HepG2 (cell line): ENCODE data around the gene KHK. TPM values are rescaled to one million over a fixed set of nuclear protein-coding genes. Genes with fewer than 3 reads are reported as not detected.

Source experiments
- ADNP ChIP-seq: sonication (generic); formaldehyde crosslinking; IDR thresholded peaks from 2 replicates; pipeline ENCODE4 v1.4.0; 2020; ENCODE audit warnings: missing genetic modification reagents
- TAF1 ChIP-seq: sonication (generic); formaldehyde crosslinking; IDR thresholded peaks from 2 replicates; pipeline ENCODE4 v1.4.0; 2020; ENCODE audit warnings: missing genetic modification reagents
- ZNF33A ChIP-seq: sonication (generic); formaldehyde crosslinking; IDR thresholded peaks from 2 replicates; pipeline ENCODE4 v1.5.1; 2020; ENCODE audit warnings: missing genetic modification reagents, mild to moderate bottlenecking, moderate library complexity, borderline replicate concordance
- ZNF761 ChIP-seq: sonication (generic); formaldehyde crosslinking; conservative IDR thresholded peaks from 2 replicates; pipeline ENCODE4 v1.4.0; 2020; ENCODE audit warnings: mild to moderate bottlenecking, missing genetic modification reagents
- polyA plus RNA-seq, 8 experiments: library from polyadenylated mRNA; depleted of rRNA in 3 of 8; stranded (reverse) in 7 of 8; unstranded in 1 of 8; fragments of >200 nt; fragmentation: Illumina TruSeq in 4 of 8; extraction: Trizol in 4 of 8; gene quantifications; 2 replicates each; pipeline versions ENCODE4 v1.2.1 to v1.2.3, GENCODE V29; 2011 to 2016; ENCODE audit warnings: low read depth in 4 of 8, missing spikeins in 1 of 8, mixed read lengths in 1 of 8; ENCODE audit not compliant: insufficient read depth in 1 of 8
- total RNA-seq, 5 experiments: library from RNA; depleted of rRNA; stranded (reverse); fragments of >200 nt; fragmentation: Illumina TruSeq; extraction: Trizol; gene quantifications; 2 replicates each; pipeline ENCODE4 v1.2.3, GENCODE V29; 2016; ENCODE audit warnings: low read depth in 1 of 5
- TF ChIP-seq, protein P1 (sequence below): sonication (generic); formaldehyde crosslinking; IDR thresholded peaks from 2 replicates; pipeline ENCODE4 v1.9.0; 2021; ENCODE audit warnings: mild to moderate bottlenecking, missing genetic modification reagents
- TF ChIP-seq, protein P2 (sequence below): sonication (generic); formaldehyde crosslinking; IDR thresholded peaks from 2 replicates; pipeline ENCODE4 v1.5.0; 2020; ENCODE audit warnings: mild to moderate bottlenecking, missing genetic modification reagents
- TF ChIP-seq, protein P3 (sequence below): sonication (generic); formaldehyde crosslinking; IDR thresholded peaks from 2 replicates; pipeline ENCODE4 v1.4.0; 2020; ENCODE audit warnings: mild to moderate bottlenecking, missing genetic modification reagents
- TF ChIP-seq, protein P4 (sequence below): sonication (generic); formaldehyde crosslinking; IDR thresholded peaks from 2 replicates; pipeline ENCODE4 v1.5.1; 2020; ENCODE audit warnings: mild to moderate bottlenecking, missing genetic modification reagents, borderline replicate concordance
- TF ChIP-seq, protein P5 (sequence below): sonication (generic); formaldehyde crosslinking; IDR thresholded peaks from 2 replicates; pipeline ENCODE4 v1.8.0; 2022; ENCODE audit warnings: missing genetic modification reagents, mild to moderate bottlenecking, moderate library complexity, borderline replicate concordance
- TF ChIP-seq, protein P6 (sequence below): sonication (generic); formaldehyde crosslinking; conservative IDR thresholded peaks from 2 replicates; pipeline ENCODE4 v1.8.0; 2022; ENCODE audit warnings: mild to moderate bottlenecking, moderate library complexity, missing genetic modification reagents

KHK gene
- total and polyA plus RNA-seq, 2 of the 13 experiments (the other 11 are each of a cell fraction or from before 2014, with no cell fraction given): 40.9 to 99.2 TPM

DNA sequence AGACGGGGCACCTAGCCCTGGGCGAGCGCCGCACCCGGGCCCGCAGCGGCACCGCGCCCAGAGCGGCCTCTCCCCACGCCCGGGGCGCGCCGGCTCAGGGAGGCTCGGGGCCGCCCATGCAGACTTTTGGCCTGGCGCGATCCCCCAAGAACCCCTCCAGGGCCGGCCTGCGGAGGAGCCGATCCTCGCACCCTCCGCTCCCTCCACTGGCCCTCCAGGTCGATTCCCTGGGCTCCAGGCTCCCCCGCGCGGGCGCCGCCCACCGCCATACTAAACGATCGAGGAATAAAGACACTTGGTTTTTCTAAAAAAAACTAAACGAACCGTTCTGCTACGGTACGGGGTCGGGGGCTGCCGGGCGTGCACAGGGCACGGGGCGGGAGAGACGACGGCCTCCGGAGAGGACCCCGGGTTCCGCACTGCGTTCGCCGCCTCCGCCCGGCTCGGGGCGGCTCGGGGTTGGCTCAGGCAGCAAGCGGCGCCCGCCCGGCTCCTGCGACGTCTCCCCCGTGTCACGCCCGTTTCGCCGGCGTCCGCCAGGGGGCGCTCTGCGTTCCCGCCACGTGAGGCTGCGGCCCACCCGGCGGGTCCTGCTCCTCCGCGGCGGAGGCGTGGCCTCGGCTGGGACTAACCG is 365 bp upstream of the KHK start (continued):
- TF ChIP-seq, protein P1, sequence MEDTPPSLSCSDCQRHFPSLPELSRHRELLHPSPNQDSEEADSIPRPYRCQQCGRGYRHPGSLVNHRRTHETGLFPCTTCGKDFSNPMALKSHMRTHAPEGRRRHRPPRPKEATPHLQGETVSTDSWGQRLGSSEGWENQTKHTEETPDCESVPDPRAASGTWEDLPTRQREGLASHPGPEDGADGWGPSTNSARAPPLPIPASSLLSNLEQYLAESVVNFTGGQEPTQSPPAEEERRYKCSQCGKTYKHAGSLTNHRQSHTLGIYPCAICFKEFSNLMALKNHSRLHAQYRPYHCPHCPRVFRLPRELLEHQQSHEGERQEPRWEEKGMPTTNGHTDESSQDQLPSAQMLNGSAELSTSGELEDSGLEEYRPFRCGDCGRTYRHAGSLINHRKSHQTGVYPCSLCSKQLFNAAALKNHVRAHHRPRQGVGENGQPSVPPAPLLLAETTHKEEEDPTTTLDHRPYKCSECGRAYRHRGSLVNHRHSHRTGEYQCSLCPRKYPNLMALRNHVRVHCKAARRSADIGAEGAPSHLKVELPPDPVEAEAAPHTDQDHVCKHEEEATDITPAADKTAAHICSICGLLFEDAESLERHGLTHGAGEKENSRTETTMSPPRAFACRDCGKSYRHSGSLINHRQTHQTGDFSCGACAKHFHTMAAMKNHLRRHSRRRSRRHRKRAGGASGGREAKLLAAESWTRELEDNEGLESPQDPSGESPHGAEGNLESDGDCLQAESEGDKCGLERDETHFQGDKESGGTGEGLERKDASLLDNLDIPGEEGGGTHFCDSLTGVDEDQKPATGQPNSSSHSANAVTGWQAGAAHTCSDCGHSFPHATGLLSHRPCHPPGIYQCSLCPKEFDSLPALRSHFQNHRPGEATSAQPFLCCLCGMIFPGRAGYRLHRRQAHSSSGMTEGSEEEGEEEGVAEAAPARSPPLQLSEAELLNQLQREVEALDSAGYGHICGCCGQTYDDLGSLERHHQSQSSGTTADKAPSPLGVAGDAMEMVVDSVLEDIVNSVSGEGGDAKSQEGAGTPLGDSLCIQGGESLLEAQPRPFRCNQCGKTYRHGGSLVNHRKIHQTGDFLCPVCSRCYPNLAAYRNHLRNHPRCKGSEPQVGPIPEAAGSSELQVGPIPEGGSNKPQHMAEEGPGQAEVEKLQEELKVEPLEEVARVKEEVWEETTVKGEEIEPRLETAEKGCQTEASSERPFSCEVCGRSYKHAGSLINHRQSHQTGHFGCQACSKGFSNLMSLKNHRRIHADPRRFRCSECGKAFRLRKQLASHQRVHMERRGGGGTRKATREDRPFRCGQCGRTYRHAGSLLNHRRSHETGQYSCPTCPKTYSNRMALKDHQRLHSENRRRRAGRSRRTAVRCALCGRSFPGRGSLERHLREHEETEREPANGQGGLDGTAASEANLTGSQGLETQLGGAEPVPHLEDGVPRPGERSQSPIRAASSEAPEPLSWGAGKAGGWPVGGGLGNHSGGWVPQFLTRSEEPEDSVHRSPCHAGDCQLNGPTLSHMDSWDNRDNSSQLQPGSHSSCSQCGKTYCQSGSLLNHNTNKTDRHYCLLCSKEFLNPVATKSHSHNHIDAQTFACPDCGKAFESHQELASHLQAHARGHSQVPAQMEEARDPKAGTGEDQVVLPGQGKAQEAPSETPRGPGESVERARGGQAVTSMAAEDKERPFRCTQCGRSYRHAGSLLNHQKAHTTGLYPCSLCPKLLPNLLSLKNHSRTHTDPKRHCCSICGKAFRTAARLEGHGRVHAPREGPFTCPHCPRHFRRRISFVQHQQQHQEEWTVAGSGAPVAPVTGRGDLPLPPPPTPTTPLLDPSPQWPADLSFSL: no peak
- TF ChIP-seq, protein P2, sequence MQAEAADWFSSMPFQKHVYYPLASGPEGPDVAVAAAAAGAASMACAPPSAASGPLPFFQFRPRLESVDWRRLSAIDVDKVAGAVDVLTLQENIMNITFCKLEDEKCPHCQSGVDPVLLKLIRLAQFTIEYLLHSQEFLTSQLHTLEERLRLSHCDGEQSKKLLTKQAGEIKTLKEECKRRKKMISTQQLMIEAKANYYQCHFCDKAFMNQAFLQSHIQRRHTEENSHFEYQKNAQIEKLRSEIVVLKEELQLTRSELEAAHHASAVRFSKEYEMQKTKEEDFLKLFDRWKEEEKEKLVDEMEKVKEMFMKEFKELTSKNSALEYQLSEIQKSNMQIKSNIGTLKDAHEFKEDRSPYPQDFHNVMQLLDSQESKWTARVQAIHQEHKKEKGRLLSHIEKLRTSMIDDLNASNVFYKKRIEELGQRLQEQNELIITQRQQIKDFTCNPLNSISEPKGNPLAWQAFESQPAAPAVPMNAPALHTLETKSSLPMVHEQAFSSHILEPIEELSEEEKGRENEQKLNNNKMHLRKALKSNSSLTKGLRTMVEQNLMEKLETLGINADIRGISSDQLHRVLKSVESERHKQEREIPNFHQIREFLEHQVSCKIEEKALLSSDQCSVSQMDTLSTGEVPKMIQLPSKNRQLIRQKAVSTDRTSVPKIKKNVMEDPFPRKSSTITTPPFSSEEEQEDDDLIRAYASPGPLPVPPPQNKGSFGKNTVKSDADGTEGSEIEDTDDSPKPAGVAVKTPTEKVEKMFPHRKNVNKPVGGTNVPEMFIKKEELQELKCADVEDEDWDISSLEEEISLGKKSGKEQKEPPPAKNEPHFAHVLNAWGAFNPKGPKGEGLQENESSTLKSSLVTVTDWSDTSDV: peak; percentile 59
- TF ChIP-seq, protein P3, sequence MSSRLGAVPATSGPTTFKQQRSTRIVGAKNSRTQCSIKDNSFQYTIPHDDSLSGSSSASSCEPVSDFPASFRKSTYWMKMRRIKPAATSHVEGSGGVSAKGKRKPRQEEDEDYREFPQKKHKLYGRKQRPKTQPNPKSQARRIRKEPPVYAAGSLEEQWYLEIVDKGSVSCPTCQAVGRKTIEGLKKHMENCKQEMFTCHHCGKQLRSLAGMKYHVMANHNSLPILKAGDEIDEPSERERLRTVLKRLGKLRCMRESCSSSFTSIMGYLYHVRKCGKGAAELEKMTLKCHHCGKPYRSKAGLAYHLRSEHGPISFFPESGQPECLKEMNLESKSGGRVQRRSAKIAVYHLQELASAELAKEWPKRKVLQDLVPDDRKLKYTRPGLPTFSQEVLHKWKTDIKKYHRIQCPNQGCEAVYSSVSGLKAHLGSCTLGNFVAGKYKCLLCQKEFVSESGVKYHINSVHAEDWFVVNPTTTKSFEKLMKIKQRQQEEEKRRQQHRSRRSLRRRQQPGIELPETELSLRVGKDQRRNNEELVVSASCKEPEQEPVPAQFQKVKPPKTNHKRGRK (CRISPR knock-in tag): no peak
- TF ChIP-seq, protein P4, sequence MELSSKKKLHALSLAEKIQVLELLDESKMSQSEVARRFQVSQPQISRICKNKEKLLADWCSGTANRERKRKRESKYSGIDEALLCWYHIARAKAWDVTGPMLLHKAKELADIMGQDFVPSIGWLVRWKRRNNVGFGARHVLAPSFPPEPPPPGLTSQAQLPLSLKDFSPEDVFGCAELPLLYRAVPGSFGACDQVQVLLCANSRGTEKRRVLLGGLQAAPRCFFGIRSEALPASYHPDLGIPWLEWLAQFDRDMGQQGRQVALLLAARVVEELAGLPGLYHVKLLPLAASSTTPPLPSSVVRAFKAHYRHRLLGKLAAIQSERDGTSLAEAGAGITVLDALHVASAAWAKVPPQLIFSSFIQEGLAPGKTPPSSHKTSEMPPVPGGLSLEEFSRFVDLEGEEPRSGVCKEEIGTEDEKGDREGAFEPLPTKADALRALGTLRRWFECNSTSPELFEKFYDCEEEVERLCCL (CRISPR knock-in tag): 0 out of 2 replicates have a peak, but pooled peaks have one; percentile 28
- TF ChIP-seq, protein P5, sequence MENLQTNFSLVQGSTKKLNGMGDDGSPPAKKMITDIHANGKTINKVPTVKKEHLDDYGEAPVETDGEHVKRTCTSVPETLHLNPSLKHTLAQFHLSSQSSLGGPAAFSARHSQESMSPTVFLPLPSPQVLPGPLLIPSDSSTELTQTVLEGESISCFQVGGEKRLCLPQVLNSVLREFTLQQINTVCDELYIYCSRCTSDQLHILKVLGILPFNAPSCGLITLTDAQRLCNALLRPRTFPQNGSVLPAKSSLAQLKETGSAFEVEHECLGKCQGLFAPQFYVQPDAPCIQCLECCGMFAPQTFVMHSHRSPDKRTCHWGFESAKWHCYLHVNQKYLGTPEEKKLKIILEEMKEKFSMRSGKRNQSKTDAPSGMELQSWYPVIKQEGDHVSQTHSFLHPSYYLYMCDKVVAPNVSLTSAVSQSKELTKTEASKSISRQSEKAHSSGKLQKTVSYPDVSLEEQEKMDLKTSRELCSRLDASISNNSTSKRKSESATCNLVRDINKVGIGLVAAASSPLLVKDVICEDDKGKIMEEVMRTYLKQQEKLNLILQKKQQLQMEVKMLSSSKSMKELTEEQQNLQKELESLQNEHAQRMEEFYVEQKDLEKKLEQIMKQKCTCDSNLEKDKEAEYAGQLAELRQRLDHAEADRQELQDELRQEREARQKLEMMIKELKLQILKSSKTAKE (CRISPR knock-in tag): no peak
- 0 out of 2 replicates have a peak, but pooled peaks have one; percentile 54 for TF ChIP-seq ZNF761 (CRISPR knock-in tag)
- TF ChIP-seq, protein P6, sequence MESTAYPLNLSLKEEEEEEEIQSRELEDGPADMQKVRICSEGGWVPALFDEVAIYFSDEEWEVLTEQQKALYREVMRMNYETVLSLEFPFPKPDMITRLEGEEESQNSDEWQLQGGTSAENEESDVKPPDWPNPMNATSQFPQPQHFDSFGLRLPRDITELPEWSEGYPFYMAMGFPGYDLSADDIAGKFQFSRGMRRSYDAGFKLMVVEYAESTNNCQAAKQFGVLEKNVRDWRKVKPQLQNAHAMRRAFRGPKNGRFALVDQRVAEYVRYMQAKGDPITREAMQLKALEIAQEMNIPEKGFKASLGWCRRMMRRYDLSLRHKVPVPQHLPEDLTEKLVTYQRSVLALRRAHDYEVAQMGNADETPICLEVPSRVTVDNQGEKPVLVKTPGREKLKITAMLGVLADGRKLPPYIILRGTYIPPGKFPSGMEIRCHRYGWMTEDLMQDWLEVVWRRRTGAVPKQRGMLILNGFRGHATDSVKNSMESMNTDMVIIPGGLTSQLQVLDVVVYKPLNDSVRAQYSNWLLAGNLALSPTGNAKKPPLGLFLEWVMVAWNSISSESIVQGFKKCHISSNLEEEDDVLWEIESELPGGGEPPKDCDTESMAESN (CRISPR knock-in tag): peak; percentile 93; the same call in 1 of the 2 replicates
- no peak for TF ChIP-seq ADNP (CRISPR knock-in tag)
- TF ChIP-seq TAF1 (CRISPR knock-in tag): no peak; the same call in 1 of the 2 replicates
- no peak for TF ChIP-seq ZNF33A (CRISPR knock-in tag)
